ENCODE measurements around the gene RAB4A.

DNA sequence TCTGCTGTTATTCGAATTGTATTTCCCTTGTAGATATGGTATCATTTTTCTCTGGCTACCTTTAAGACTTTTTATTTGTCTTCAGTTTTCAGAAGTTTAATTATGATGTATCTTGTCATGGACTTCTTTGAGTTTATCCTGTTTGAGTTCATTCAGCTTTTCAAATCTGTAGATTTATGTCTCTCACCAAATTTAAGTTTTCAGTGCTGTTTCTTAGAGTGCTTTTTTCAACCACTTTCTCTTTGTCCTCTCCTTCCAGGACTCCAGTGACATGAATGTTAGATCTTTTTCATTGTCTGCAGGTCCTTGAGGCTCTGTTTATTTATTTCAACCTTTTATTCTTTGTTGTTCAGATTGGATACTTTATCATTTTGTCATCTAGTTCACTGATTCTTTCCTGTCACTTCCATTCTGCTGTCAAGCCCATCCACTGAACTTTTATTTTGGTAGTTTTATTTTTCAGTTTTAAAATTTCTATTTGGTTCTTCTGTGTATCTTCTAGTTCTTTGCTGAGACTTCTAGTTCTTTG, 11.4 kb downstream of the RAB4A start:
- TF ChIP-seq, protein P1, sequence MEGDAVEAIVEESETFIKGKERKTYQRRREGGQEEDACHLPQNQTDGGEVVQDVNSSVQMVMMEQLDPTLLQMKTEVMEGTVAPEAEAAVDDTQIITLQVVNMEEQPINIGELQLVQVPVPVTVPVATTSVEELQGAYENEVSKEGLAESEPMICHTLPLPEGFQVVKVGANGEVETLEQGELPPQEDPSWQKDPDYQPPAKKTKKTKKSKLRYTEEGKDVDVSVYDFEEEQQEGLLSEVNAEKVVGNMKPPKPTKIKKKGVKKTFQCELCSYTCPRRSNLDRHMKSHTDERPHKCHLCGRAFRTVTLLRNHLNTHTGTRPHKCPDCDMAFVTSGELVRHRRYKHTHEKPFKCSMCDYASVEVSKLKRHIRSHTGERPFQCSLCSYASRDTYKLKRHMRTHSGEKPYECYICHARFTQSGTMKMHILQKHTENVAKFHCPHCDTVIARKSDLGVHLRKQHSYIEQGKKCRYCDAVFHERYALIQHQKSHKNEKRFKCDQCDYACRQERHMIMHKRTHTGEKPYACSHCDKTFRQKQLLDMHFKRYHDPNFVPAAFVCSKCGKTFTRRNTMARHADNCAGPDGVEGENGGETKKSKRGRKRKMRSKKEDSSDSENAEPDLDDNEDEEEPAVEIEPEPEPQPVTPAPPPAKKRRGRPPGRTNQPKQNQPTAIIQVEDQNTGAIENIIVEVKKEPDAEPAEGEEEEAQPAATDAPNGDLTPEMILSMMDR (conservative IDR thresholded peaks at IDR 0.05; ENCODE audit: low read depth, low read length), result no peak
- TF ChIP-seq MAZ (IDR thresholded peaks at IDR 0.05; ENCODE audit: borderline replicate concordance, low read depth, low read length) (no peak), MAFK (IDR thresholded peaks at IDR 0.05; ENCODE audit: low read depth, low read length) (no peak), POLR2A (IDR thresholded peaks at IDR 0.05; ENCODE audit: low read depth, low read length) (no peak), MXI1 (IDR thresholded peaks at IDR 0.05; ENCODE audit: borderline replicate concordance, low read depth, low read length) (no peak)
- TF ChIP-seq, protein P2, sequence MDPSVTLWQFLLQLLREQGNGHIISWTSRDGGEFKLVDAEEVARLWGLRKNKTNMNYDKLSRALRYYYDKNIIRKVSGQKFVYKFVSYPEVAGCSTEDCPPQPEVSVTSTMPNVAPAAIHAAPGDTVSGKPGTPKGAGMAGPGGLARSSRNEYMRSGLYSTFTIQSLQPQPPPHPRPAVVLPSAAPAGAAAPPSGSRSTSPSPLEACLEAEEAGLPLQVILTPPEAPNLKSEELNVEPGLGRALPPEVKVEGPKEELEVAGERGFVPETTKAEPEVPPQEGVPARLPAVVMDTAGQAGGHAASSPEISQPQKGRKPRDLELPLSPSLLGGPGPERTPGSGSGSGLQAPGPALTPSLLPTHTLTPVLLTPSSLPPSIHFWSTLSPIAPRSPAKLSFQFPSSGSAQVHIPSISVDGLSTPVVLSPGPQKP (IDR thresholded peaks at IDR 0.05; ENCODE audit: borderline replicate concordance, low read depth, low read length), result no peak
- TF ChIP-seq, protein P3, sequence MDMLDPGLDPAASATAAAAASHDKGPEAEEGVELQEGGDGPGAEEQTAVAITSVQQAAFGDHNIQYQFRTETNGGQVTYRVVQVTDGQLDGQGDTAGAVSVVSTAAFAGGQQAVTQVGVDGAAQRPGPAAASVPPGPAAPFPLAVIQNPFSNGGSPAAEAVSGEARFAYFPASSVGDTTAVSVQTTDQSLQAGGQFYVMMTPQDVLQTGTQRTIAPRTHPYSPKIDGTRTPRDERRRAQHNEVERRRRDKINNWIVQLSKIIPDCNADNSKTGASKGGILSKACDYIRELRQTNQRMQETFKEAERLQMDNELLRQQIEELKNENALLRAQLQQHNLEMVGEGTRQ (IDR thresholded peaks at IDR 0.05; ENCODE audit: low read depth, low read length), result no peak

Measured in IMR-90 (cell line).